ENCODE data around the gene ANKRD31.

DNA sequence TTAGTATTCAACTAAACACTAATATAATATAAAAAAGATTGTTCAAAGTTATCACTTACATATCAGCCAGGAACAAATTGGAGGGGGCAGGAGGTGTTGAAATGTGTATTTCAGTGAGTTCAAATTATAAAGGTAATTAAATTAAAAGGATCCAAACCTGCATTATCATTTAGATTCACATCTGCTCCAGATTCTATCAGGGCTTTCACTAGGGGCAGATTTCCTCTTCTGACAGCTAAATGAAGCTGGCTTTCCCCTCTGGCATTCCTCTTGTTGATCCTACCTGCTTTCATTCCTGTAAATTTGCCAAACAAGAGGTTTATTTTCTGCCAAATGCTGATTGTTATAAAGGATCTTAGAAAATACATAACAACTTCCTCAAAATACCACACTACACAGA, 98.0 kb downstream of the ANKRD31 start:
- no peak for TF ChIP-seq EP300 (IDR thresholded peaks at IDR 0.05; ENCODE audit: low read depth)
- TF ChIP-seq, protein P1, sequence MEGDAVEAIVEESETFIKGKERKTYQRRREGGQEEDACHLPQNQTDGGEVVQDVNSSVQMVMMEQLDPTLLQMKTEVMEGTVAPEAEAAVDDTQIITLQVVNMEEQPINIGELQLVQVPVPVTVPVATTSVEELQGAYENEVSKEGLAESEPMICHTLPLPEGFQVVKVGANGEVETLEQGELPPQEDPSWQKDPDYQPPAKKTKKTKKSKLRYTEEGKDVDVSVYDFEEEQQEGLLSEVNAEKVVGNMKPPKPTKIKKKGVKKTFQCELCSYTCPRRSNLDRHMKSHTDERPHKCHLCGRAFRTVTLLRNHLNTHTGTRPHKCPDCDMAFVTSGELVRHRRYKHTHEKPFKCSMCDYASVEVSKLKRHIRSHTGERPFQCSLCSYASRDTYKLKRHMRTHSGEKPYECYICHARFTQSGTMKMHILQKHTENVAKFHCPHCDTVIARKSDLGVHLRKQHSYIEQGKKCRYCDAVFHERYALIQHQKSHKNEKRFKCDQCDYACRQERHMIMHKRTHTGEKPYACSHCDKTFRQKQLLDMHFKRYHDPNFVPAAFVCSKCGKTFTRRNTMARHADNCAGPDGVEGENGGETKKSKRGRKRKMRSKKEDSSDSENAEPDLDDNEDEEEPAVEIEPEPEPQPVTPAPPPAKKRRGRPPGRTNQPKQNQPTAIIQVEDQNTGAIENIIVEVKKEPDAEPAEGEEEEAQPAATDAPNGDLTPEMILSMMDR (IDR thresholded peaks at IDR 0.05), result no peak
